Stomach (tissue), 9 donors: ENCODE data around the gene ARHGEF3. TPM values are rescaled to one million over a fixed set of nuclear protein-coding genes. Genes with fewer than 3 reads are reported as not detected.

Experiments used
- DNase-seq, 2 donors: peaks; one replicate each; pipeline versions ENCODE4 v3.0.0 to v3.0.0-alpha.2; 2013 to 2019
- H3K27ac ChIP-seq, 5 donors: fragments of 200-600 bp in 4 of 5; sonication (generic) in 4 of 5; one replicate each; pipeline ENCODE4 v1.5.1; 2013 to 2019; ENCODE audit warnings: mild to moderate bottlenecking in 1 of 5, moderate library complexity in 1 of 5
- H3K27me3 ChIP-seq, 3 donors: fragments of 200-600 bp; sonication (generic); one replicate each; pipeline ENCODE4 v1.5.1; 2017 to 2019; ENCODE audit warnings: mixed run types in 1 of 3
- H3K36me3 ChIP-seq, 4 donors: fragments of 200-600 bp; sonication (generic); 1 replicate in 3 of 4; 2 replicates in 1 of 4; pipeline ENCODE4 v1.5.1; 2016 to 2019
- H3K4me1 ChIP-seq, 4 donors: fragments of 200-600 bp; sonication (generic); one replicate each; pipeline ENCODE4 v1.5.1; 2016 to 2019
- H3K4me3 ChIP-seq, 4 donors: fragments of 200-600 bp; sonication (generic) in 3 of 4; one replicate each; pipeline ENCODE4 v1.5.1; 2016 to 2019; ENCODE audit warnings: mild to moderate bottlenecking in 1 of 4
- H3K9me3 ChIP-seq, 4 donors: fragments of 200-600 bp; sonication (generic); one replicate each; pipeline ENCODE4 v1.5.1; 2016 to 2019
- CTCF ChIP-seq, 7 experiments: fragments of 450-650 bp in 4 of 7; fragments of 200-600 bp in 3 of 7; sonication (generic) in 3 of 7; IDR thresholded peaks; one replicate each; pipeline ENCODE4 v1.5.1; 2016 to 2019; ENCODE audit warnings: antibody characterized with exemption in 7 of 7, control low read depth in 2 of 7, mild to moderate bottlenecking in 1 of 7
- EP300 ChIP-seq: sonication (generic); formaldehyde crosslinking; IDR thresholded peaks from one replicate; pipeline ENCODE4 v1.6.1; 2017; ENCODE audit warnings: antibody characterized with exemption
- POLR2A ChIP-seq, 4 donors: fragments of 450-650 bp; IDR thresholded peaks; one replicate each; pipeline ENCODE4 v1.6.1; 2016; ENCODE audit warnings: antibody characterized with exemption in 4 of 4, control low read depth in 2 of 4, mild to moderate bottlenecking in 1 of 4, moderate library complexity in 1 of 4
- POLR2AphosphoS5 ChIP-seq, 3 donors: sonication (generic); formaldehyde crosslinking; IDR thresholded peaks; one replicate each; pipeline ENCODE4 v1.6.1; 2016; ENCODE audit warnings: antibody characterized with exemption in 3 of 3
- WGBS, 5 donors: extraction: QIAGEN DNeasy Blood & Tissue Kit in 3 of 5; methylation state at CpG; one replicate each; pipeline versions ENCODE4 v1.1.5 to v1.1.7; 2013 to 2018; 5-methylcytosine and 5-hydroxymethylcytosine counted together
- intact Hi-C: fragments of 100-400 bp; cut with DNase I; formaldehyde crosslinking; loops from one replicate; pipeline ENCODE4 v1.15.1; 2023; ENCODE audit warnings: low total_unique reads
- polyA plus RNA-seq, 3 donors: library from polyadenylated mRNA; stranded (reverse); fragments of 200-250 nt; gene quantifications; one replicate each; pipeline ENCODE4 v1.2.3, GENCODE V29; 2013
- total RNA-seq, 5 donors: library from RNA; depleted of rRNA; stranded (reverse); fragments of >200 nt; gene quantifications; one replicate each; pipeline versions ENCODE4 v1.1.0 to v1.2.3, GENCODE V29; 2014 to 2016
- donor health status: healthy with polysubstance abuse.
- donor health status: Bipolar disorder and iron deficiency.
- donor health status: healthy.

Gene ARHGEF3
- total and polyA plus RNA-seq, 8 donors: 6.2 to 23.8 (median 14.2) TPM

GRCh38 chr3:56790016-56790821 lies 11.5 kb downstream of the ARHGEF3 start:
- Histone ChIP-seq H3K9me3 (no peaks in the 10 kb centered on the region), H3K4me1 (peaks cover 18 to 72% (median 49%) of the 10 kb centered on the region in 4 donors), H3K27me3 (no peaks in the 10 kb centered on the region), H3K27ac (peak overlapping the region; percentile 20 to 88 (median 66)), H3K36me3 (no peaks in the 10 kb centered on the region), H3K4me3 (no peak overlapping the region)
- WGBS, 5 donors: 46 to 64% (median 57%) methylated on average over 6 of the region's 6 CpGs
- TF ChIP-seq EP300 (no peak), POLR2A (IDR thresholded peaks at IDR 0.05) (no peak), POLR2AphosphoS5 (IDR thresholded peaks at IDR 0.05) (no peak), CTCF (IDR thresholded peaks at IDR 0.05) (no peak)
- intact Hi-C loops: no loop called here
- DNase-seq: no peak

GRCh38 chr3:56789076-56789475 lies 12.7 kb downstream of the ARHGEF3 start:
- Histone ChIP-seq H3K27me3 (no peaks in the 10 kb centered on the region), H3K36me3 (no peaks in the 10 kb centered on the region), H3K27ac (peak overlapping the region in 4 of 5 donors; percentile 20 to 88 (median 60)), H3K9me3 (no peaks in the 10 kb centered on the region), H3K4me3 (no peak overlapping the region), H3K4me1 (peaks cover 22 to 77% (median 50%) of the 10 kb centered on the region in 4 donors)
- TF ChIP-seq CTCF (IDR thresholded peaks at IDR 0.05) (no peak), EP300 (no peak), POLR2AphosphoS5 (IDR thresholded peaks at IDR 0.05) (no peak), POLR2A (IDR thresholded peaks at IDR 0.05) (no peak)
- DNase-seq: no peak
- 63 to 88% (median 81%) methylated on average over 3 of the region's 3 CpGs for WGBS, 5 donors
- intact Hi-C loops: no loop called here

GRCh38 chr3:56788521-56788920 lies 13.2 kb downstream of the ARHGEF3 start:
- intact Hi-C loops: no loop called here
- Histone ChIP-seq H3K4me3 (no peak overlapping the region), H3K27me3 (no peaks in the 10 kb centered on the region), H3K36me3 (no peaks in the 10 kb centered on the region), H3K9me3 (no peaks in the 10 kb centered on the region), H3K27ac (peak overlapping the region; percentile 50 to 88 (median 53)), H3K4me1 (peaks cover 27 to 82% (median 56%) of the 10 kb centered on the region in 4 donors)
- no peak for TF ChIP-seq POLR2A (IDR thresholded peaks at IDR 0.05)
- TF ChIP-seq POLR2AphosphoS5 (IDR thresholded peaks at IDR 0.05): no peak
- TF ChIP-seq EP300: no peak
- TF ChIP-seq CTCF (IDR thresholded peaks at IDR 0.05): no peak
- 58 to 90% (median 72%) methylated on average over 2 of the region's 2 CpGs for WGBS, 5 donors
- no peak for DNase-seq

- no peaks in the 10 kb centered on the region for H3K36me3 ChIP-seq
- no peak for DNase-seq
- WGBS, 5 donors: 80 to 84% (median 81%) methylated on average over 6 of the region's 6 CpGs
- peaks cover 34 to 89% (median 62%) of the 10 kb centered on the region in 4 donors for H3K4me1 ChIP-seq
- intact Hi-C loops: no loop called here
- peak overlapping the region in 4 of 5 donors; percentile 50 to 88 (median 60) for H3K27ac ChIP-seq
- H3K4me3 ChIP-seq: no peak overlapping the region
- H3K27me3 ChIP-seq: no peaks in the 10 kb centered on the region
- H3K9me3 ChIP-seq: no peaks in the 10 kb centered on the region
- TF ChIP-seq EP300 (no peak), CTCF (IDR thresholded peaks at IDR 0.05) (no peak), POLR2A (IDR thresholded peaks at IDR 0.05) (no peak), POLR2AphosphoS5 (IDR thresholded peaks at IDR 0.05) (peak in 1 of 3 donors; percentile 57)
Observed at GRCh38 chr3:56787784-56788256, 13.9 kb downstream of the ARHGEF3 start.
